ENCODE results near the gene CTH. TPM values are rescaled to one million over a fixed set of nuclear protein-coding genes. Genes with fewer than 3 reads are reported as not detected.

Gene CTH
- total RNA-seq, 1 donor from 2014 or later: 13.3 TPM

GRCh38 chr1:70385477-70385876 lies 25.6 kb upstream of the CTH start:
- Mint-ChIP-seq H3K9me3 (no peaks in the 10 kb centered on the region), H3K36me3 (ENCODE audit: low read depth) (no peaks in the 10 kb centered on the region), H3K4me1 (ENCODE audit: low read depth) (no peaks in the 10 kb centered on the region), H3K4me3 (no peak overlapping the region), H3K27ac (no peak overlapping the region), H3K27me3 (ENCODE audit: insufficient read depth) (peaks cover 18% of the 10 kb centered on the region)
- intact Hi-C loops (cut with micrococcal nuclease): no loop called here
- no peak for DNase-seq (ENCODE audit: low spot score)

- DNase-seq (ENCODE audit: low spot score): no peak
- Mint-ChIP-seq H3K4me1 (ENCODE audit: low read depth) (no peaks in the 10 kb centered on the region), H3K9me3 (no peaks in the 10 kb centered on the region), H3K36me3 (ENCODE audit: low read depth) (no peaks in the 10 kb centered on the region), H3K27ac (no peak overlapping the region), H3K4me3 (no peak overlapping the region), H3K27me3 (ENCODE audit: insufficient read depth) (peaks cover 19% of the 10 kb centered on the region)
- intact Hi-C loops (cut with micrococcal nuclease): no loop called here
Observed at GRCh38 chr1:70386121-70386520, 24.9 kb upstream of the CTH start.

GRCh38 chr1:70387507-70387906 lies 23.6 kb upstream of the CTH start:
- peaks cover 19% of the 10 kb centered on the region for H3K27me3 Mint-ChIP-seq (ENCODE audit: insufficient read depth)
- no peaks in the 10 kb centered on the region for H3K4me1 Mint-ChIP-seq (ENCODE audit: low read depth)
- H3K4me3 Mint-ChIP-seq: no peak overlapping the region
- intact Hi-C loops (cut with micrococcal nuclease): no loop called here
- H3K9me3 Mint-ChIP-seq: no peaks in the 10 kb centered on the region
- no peak overlapping the region for H3K27ac Mint-ChIP-seq
- DNase-seq (ENCODE audit: low spot score): no peak
- H3K36me3 Mint-ChIP-seq (ENCODE audit: low read depth): no peaks in the 10 kb centered on the region

GRCh38 chr1:70392626-70393025 lies 18.4 kb upstream of the CTH start:
- H3K4me3 Mint-ChIP-seq: no peak overlapping the region
- H3K4me1 Mint-ChIP-seq (ENCODE audit: low read depth): no peaks in the 10 kb centered on the region
- no peak overlapping the region for H3K27ac Mint-ChIP-seq
- no peaks in the 10 kb centered on the region for H3K36me3 Mint-ChIP-seq (ENCODE audit: low read depth)
- no peaks in the 10 kb centered on the region for H3K9me3 Mint-ChIP-seq
- DNase-seq (ENCODE audit: low spot score): no peak
- H3K27me3 Mint-ChIP-seq (ENCODE audit: insufficient read depth): peaks cover 12% of the 10 kb centered on the region
- intact Hi-C loops (cut with micrococcal nuclease): no loop called here

- H3K9me3 Mint-ChIP-seq: no peaks in the 10 kb centered on the region
- H3K36me3 Mint-ChIP-seq (ENCODE audit: low read depth): no peaks in the 10 kb centered on the region
- no peak overlapping the region for H3K27ac Mint-ChIP-seq
- no peak for DNase-seq (ENCODE audit: low spot score)
- H3K4me3 Mint-ChIP-seq: no peak overlapping the region
- H3K27me3 Mint-ChIP-seq (ENCODE audit: insufficient read depth): peaks cover 7% of the 10 kb centered on the region
- H3K4me1 Mint-ChIP-seq (ENCODE audit: low read depth): no peaks in the 10 kb centered on the region
- intact Hi-C loops (cut with micrococcal nuclease): no loop called here
Observed at GRCh38 chr1:70396607-70397006, 14.5 kb upstream of the CTH start.

GRCh38 chr1:70397013-70397412 lies 14.1 kb upstream of the CTH start:
- no peaks in the 10 kb centered on the region for H3K36me3 Mint-ChIP-seq (ENCODE audit: low read depth)
- H3K27ac Mint-ChIP-seq: no peak overlapping the region
- H3K9me3 Mint-ChIP-seq: no peaks in the 10 kb centered on the region
- intact Hi-C loops (cut with micrococcal nuclease): no loop called here
- DNase-seq (ENCODE audit: low spot score): no peak
- no peaks in the 10 kb centered on the region for H3K4me1 Mint-ChIP-seq (ENCODE audit: low read depth)
- no peak overlapping the region for H3K4me3 Mint-ChIP-seq
- H3K27me3 Mint-ChIP-seq (ENCODE audit: insufficient read depth): peaks cover 7% of the 10 kb centered on the region

- Mint-ChIP-seq H3K4me1 (ENCODE audit: low read depth) (no peaks in the 10 kb centered on the region), H3K4me3 (no peak overlapping the region), H3K27me3 (ENCODE audit: insufficient read depth) (peaks cover 6% of the 10 kb centered on the region), H3K36me3 (ENCODE audit: low read depth) (no peaks in the 10 kb centered on the region), H3K9me3 (no peaks in the 10 kb centered on the region), H3K27ac (no peak overlapping the region)
- no peak for DNase-seq (ENCODE audit: low spot score)
- intact Hi-C loops (cut with micrococcal nuclease): no loop called here
Observed at GRCh38 chr1:70400335-70400734, 10.7 kb upstream of the CTH start.

GRCh38 chr1:70401974-70402373 lies 9.1 kb upstream of the CTH start:
- Mint-ChIP-seq H3K36me3 (ENCODE audit: low read depth) (no peaks in the 10 kb centered on the region), H3K4me1 (ENCODE audit: low read depth) (no peaks in the 10 kb centered on the region), H3K4me3 (no peak overlapping the region), H3K9me3 (no peaks in the 10 kb centered on the region), H3K27ac (no peak overlapping the region), H3K27me3 (ENCODE audit: insufficient read depth) (peaks cover 9% of the 10 kb centered on the region)
- intact Hi-C loops (cut with micrococcal nuclease): no loop called here
- DNase-seq (ENCODE audit: low spot score): no peak

- intact Hi-C loops (cut with micrococcal nuclease): no loop called here
- Mint-ChIP-seq H3K27me3 (ENCODE audit: insufficient read depth) (peaks cover 8% of the 10 kb centered on the region), H3K4me1 (ENCODE audit: low read depth) (no peaks in the 10 kb centered on the region), H3K4me3 (no peak overlapping the region), H3K36me3 (ENCODE audit: low read depth) (no peaks in the 10 kb centered on the region), H3K27ac (no peak overlapping the region), H3K9me3 (no peaks in the 10 kb centered on the region)
- DNase-seq (ENCODE audit: low spot score): no peak
Observed at GRCh38 chr1:70403759-70404158, 7.3 kb upstream of the CTH start.

- intact Hi-C loops (cut with micrococcal nuclease): no loop called here
- H3K27ac Mint-ChIP-seq: no peak overlapping the region
Observed at GRCh38 chr1:70405780-70406416, 5.2 kb upstream of the CTH start.

GRCh38 chr1:70409136-70409535 lies 1.9 kb upstream of the CTH start:
- H3K9me3 Mint-ChIP-seq: no peaks in the 10 kb centered on the region
- no peak overlapping the region for H3K4me3 Mint-ChIP-seq
- intact Hi-C loops (cut with micrococcal nuclease): no loop called here
- peaks cover 8% of the 10 kb centered on the region for H3K27me3 Mint-ChIP-seq (ENCODE audit: insufficient read depth)
- H3K36me3 Mint-ChIP-seq (ENCODE audit: low read depth): no peaks in the 10 kb centered on the region
- no peak overlapping the region for H3K27ac Mint-ChIP-seq
- no peak for DNase-seq (ENCODE audit: low spot score)
- H3K4me1 Mint-ChIP-seq (ENCODE audit: low read depth): peaks cover 28% of the 10 kb centered on the region

More at GRCh38 chr1:70405780-70406416, 5.2 kb upstream of the CTH start:
- Mint-ChIP-seq H3K4me1 (ENCODE audit: low read depth) (peaks cover 8% of the 10 kb centered on the region), H3K36me3 (ENCODE audit: low read depth) (no peaks in the 10 kb centered on the region), H3K27me3 (ENCODE audit: insufficient read depth) (peaks cover 8% of the 10 kb centered on the region), H3K9me3 (no peaks in the 10 kb centered on the region), H3K4me3 (no peak overlapping the region)
- DNase-seq (ENCODE audit: low spot score): no peak

- intact Hi-C loops (cut with micrococcal nuclease): loop anchor here (1.0 to 5.0 kb wide), 8 partner anchors 27 to 670 kb away; partner anchors contain the start of genes ANKRD13C, LRRC40, SRSF11 and ZRANB2
- Mint-ChIP-seq H3K4me1 (ENCODE audit: low read depth) (peaks cover 33% of the 10 kb centered on the region), H3K36me3 (ENCODE audit: low read depth) (no peaks in the 10 kb centered on the region), H3K4me3 (peak overlapping the region; percentile 94), H3K27me3 (ENCODE audit: insufficient read depth) (peaks cover 2% of the 10 kb centered on the region), H3K27ac (peak overlapping the region; percentile 89), H3K9me3 (no peaks in the 10 kb centered on the region)
- no peak for DNase-seq (ENCODE audit: low spot score)
Observed at GRCh38 chr1:70411360-70411844, 334 bp downstream of the CTH start.

GRCh38 chr1:70415882-70416281 lies 4.8 kb downstream of the CTH start:
- intact Hi-C loops (cut with micrococcal nuclease): no loop called here
- peaks cover 25% of the 10 kb centered on the region for H3K4me1 Mint-ChIP-seq (ENCODE audit: low read depth)
- no peaks in the 10 kb centered on the region for H3K27me3 Mint-ChIP-seq (ENCODE audit: insufficient read depth)
- no peak overlapping the region for H3K4me3 Mint-ChIP-seq
- no peak for DNase-seq (ENCODE audit: low spot score)
- H3K27ac Mint-ChIP-seq: no peak overlapping the region
- H3K9me3 Mint-ChIP-seq: no peaks in the 10 kb centered on the region
- peaks cover 7% of the 10 kb centered on the region for H3K36me3 Mint-ChIP-seq (ENCODE audit: low read depth)
